ENCODE measurements around the gene IPPK.

The IPPK gene

DNA sequence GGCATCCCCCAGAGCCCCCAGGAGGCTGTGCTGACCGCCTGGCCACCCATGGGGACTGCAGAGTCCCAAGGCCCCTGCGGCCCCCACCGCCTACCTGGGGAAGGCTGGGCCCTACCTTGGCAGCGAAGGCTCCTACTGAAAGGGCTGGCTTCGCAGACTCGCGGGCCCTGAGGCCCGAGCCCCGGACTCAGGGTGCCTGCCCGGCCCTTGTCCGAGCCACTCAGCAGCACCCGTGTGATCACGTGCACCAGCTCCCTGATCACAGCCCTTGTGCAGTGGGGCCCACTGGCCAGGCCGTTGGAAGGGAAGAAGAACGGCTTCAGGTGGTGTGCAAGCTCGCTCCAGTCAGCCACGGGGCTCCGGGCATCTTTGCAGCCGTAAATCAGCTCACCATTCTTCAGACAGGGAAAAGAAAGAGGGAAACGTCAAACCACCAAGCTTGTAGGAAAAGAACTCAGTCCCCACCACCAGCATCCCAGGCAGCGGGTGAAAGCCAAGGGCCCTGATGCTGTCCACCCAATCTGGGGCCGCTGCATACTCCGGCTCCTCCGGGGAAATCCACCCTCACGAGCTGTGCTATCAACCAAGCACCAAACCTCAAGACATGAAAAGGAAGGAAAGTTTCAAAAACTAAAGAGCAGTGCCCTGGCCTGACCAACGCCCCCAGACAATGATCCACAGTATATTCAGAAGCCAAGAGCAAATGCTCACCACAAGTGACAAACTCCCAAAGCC lies 31.9 kb downstream of the IPPK start:
- CTCF ChIA-PET = interaction anchor here (1.6 kb wide), 1 partner anchor 499 kb away, joined by 4 read pairs; no protein-coding TSS in a partner anchor
- POLR2A ChIA-PET = no interaction called here
- no peak overlapping the region for H3K27ac ChIP-seq (ENCODE audit: extremely low read depth, low read depth, low read length)

DNA sequence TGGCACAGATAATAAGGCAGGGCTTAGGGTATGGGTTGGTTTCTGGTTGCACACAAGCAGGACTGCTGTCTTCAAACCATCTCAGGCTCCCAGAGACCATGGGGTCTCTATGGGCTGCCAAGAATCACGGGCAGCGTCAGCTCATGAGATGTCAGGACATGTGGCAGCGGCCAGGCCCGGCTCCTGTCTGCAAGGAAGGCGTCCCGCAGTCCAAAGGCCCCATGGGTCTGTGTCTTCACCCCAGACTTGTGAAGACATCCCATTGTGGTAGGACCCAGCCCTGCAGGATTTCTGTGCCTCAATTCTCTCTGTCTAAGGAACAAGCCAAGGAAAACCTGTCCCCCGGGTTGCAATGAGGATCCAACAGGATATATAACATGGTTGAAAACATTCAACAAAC lies 32.6 kb downstream of the IPPK start:
- no peak overlapping the region for H3K27ac ChIP-seq (ENCODE audit: extremely low read depth, low read depth, low read length)
- no peak overlapping the region for H3K4me3 ChIP-seq (ENCODE audit: low read depth, low read length)
- TF ChIP-seq ZNF175 (tag by site-specific recombination; IDR thresholded peaks at IDR 0.05) = no peak
- no peak for TF ChIP-seq MZF1 (tag by site-specific recombination; IDR thresholded peaks at IDR 0.05; ENCODE audit: borderline replicate concordance)
- TF ChIP-seq ZNF660 (tag by site-specific recombination; IDR thresholded peaks at IDR 0.05) = no peak
- TF ChIP-seq ZNF560 (tag by site-specific recombination; IDR thresholded peaks at IDR 0.05; ENCODE audit: borderline replicate concordance) = no peak
- TF ChIP-seq ZNF423 (tag by site-specific recombination; IDR thresholded peaks at IDR 0.05) = no peak
- TF ChIP-seq ZNF184 (tag by site-specific recombination; IDR thresholded peaks at IDR 0.05) = no peak
- TF ChIP-seq, protein P1, sequence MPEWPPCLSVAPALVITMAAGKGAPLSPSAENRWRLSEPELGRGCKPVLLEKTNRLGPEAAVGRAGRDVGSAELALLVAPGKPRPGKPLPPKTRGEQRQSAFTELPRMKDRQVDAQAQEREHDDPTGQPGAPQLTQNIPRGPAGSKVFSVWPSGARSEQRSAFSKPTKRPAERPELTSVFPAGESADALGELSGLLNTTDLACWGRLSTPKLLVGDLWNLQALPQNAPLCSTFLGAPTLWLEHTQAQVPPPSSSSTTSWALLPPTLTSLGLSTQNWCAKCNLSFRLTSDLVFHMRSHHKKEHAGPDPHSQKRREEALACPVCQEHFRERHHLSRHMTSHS (tag by site-specific recombination; IDR thresholded peaks at IDR 0.05) = no peak
- TF ChIP-seq, protein P2, sequence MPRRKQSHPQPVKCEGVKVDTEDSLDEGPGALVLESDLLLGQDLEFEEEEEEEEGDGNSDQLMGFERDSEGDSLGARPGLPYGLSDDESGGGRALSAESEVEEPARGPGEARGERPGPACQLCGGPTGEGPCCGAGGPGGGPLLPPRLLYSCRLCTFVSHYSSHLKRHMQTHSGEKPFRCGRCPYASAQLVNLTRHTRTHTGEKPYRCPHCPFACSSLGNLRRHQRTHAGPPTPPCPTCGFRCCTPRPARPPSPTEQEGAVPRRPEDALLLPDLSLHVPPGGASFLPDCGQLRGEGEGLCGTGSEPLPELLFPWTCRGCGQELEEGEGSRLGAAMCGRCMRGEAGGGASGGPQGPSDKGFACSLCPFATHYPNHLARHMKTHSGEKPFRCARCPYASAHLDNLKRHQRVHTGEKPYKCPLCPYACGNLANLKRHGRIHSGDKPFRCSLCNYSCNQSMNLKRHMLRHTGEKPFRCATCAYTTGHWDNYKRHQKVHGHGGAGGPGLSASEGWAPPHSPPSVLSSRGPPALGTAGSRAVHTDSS (tag by site-specific recombination; IDR thresholded peaks at IDR 0.05) = no peak
- TF ChIP-seq ZNF830 (tag by site-specific recombination; IDR thresholded peaks at IDR 0.05; ENCODE audit: low read depth) = no peak
- no peak for TF ChIP-seq SETDB1 (IDR thresholded peaks at IDR 0.05; ENCODE audit: insufficient read length, low read length)
- TF ChIP-seq ZNF837 (tag by site-specific recombination; IDR thresholded peaks at IDR 0.05) = no peak
- no peak for TF ChIP-seq GLIS2 (tag by site-specific recombination; IDR thresholded peaks at IDR 0.05)
- TF ChIP-seq ZBTB7A (tag by site-specific recombination; IDR thresholded peaks at IDR 0.05; ENCODE audit: low read depth) = no peak
- TF ChIP-seq, protein P3, sequence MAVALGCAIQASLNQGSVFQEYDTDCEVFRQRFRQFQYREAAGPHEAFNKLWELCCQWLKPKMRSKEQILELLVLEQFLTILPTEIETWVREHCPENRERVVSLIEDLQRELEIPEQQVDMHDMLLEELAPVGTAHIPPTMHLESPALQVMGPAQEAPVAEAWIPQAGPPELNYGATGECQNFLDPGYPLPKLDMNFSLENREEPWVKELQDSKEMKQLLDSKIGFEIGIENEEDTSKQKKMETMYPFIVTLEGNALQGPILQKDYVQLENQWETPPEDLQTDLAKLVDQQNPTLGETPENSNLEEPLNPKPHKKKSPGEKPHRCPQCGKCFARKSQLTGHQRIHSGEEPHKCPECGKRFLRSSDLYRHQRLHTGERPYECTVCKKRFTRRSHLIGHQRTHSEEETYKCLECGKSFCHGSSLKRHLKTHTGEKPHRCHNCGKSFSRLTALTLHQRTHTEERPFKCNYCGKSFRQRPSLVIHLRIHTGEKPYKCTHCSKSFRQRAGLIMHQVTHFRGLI (tag by site-specific recombination; IDR thresholded peaks at IDR 0.05) = no peak
- no peak for TF ChIP-seq ZNF670 (tag by site-specific recombination; IDR thresholded peaks at IDR 0.05; ENCODE audit: low read depth)
- ChIA-PET POLR2A (no interaction called here), CTCF (no interaction called here)
- H3K9me3 ChIP-seq (ENCODE audit: control insufficient read depth, insufficient read depth, low read depth, low read length) = no peaks in the 10 kb centered on the region
- H3K36me3 ChIP-seq (ENCODE audit: control insufficient read depth in 2 of 2, insufficient read depth in 1 of 2, low read length in 2 of 2) = peaks cover 5 to 91% of the 10 kb centered on the region in 2 experiments; a peak in 2 of 3 replicates
- no peaks in the 10 kb centered on the region for H3K4me1 ChIP-seq (ENCODE audit: control insufficient read depth, insufficient read depth, low read length)

More for the DNA sequence above, 31.9 kb downstream of the IPPK start:
- TF ChIP-seq, protein P4, sequence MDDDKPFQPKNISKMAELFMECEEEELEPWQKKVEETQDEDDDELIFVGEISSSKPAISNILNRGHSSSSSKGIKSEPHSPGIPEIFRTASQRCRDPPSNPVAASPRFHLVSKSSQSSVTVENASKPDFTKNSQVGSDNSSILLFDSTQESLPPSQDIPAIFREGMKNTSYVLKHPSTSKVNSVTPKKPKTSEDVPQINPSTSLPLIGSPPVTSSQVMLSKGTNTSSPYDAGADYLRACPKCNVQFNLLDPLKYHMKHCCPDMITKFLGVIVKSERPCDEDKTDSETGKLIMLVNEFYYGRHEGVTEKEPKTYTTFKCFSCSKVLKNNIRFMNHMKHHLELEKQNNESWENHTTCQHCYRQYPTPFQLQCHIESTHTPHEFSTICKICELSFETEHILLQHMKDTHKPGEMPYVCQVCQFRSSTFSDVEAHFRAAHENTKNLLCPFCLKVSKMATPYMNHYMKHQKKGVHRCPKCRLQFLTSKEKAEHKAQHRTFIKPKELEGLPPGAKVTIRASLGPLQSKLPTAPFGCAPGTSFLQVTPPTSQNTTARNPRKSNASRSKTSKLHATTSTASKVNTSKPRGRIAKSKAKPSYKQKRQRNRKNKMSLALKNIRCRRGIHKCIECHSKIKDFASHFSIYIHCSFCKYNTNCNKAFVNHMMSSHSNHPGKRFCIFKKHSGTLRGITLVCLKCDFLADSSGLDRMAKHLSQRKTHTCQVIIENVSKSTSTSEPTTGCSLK (tag by site-specific recombination; IDR thresholded peaks at IDR 0.05) = no peak
- no peak for TF ChIP-seq SETDB1 (IDR thresholded peaks at IDR 0.05; ENCODE audit: insufficient read length, low read length)
- Histone ChIP-seq H3K36me3 (ENCODE audit: control insufficient read depth in 2 of 2, insufficient read depth in 1 of 2, low read length in 2 of 2) (peaks cover 4 to 92% of the 10 kb centered on the region in 2 experiments; a peak in 2 of 3 replicates), H3K4me1 (ENCODE audit: control insufficient read depth, insufficient read depth, low read length) (no peaks in the 10 kb centered on the region), H3K9me3 (ENCODE audit: control insufficient read depth, insufficient read depth, low read depth, low read length) (no peaks in the 10 kb centered on the region), H3K4me3 (ENCODE audit: low read depth, low read length) (no peak overlapping the region)

All from HEK293 (cell line).